GM13977 (cell line): Measurements from ENCODE around the gene TCN1.
"Not testable (repeated sequence)": the region's sequence is repeated elsewhere in the genome, so short reads cannot be mapped to it uniquely, and the experiment has no call there.

Experiments used
- DNase-seq: peaks from one replicate; pipeline ENCODE4 v3.0.0; 2012; ENCODE audit warnings: low spot score
- in situ Hi-C: fragments of 300-500 bp; cut with MboI; formaldehyde crosslinking; loops from one replicate; pipeline ENCODE4 v1.12.0; 2022; ENCODE audit warnings: low sequenced_read_pairs, low pct_unique_long_range_greater_than_20kb, mixed read lengths, inconsistent platforms; ENCODE audit not compliant: unreplicated experiment
- TF ChIP-seq, protein P1 (sequence below): IDR thresholded peaks from 2 replicates; pipeline ENCODE4 v1.5.1; 2012; ENCODE audit warnings: mild to moderate bottlenecking, control low read depth; ENCODE audit not compliant: insufficient read depth; ENCODE audit errors: extremely low read depth, missing control alignments

The TCN1 gene, protein sequence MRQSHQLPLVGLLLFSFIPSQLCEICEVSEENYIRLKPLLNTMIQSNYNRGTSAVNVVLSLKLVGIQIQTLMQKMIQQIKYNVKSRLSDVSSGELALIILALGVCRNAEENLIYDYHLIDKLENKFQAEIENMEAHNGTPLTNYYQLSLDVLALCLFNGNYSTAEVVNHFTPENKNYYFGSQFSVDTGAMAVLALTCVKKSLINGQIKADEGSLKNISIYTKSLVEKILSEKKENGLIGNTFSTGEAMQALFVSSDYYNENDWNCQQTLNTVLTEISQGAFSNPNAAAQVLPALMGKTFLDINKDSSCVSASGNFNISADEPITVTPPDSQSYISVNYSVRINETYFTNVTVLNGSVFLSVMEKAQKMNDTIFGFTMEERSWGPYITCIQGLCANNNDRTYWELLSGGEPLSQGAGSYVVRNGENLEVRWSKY

GRCh38 chr11:59866397-59866796, at the start of gene TCN1:
Gene TCN1, minus strand, starts transcription at chr11:59866487. Its CDS starts 17 bp downstream, at chr11:59866470.
- DNase-seq: no peak
- in situ Hi-C loops: no loop called here
- TF ChIP-seq, protein P1, sequence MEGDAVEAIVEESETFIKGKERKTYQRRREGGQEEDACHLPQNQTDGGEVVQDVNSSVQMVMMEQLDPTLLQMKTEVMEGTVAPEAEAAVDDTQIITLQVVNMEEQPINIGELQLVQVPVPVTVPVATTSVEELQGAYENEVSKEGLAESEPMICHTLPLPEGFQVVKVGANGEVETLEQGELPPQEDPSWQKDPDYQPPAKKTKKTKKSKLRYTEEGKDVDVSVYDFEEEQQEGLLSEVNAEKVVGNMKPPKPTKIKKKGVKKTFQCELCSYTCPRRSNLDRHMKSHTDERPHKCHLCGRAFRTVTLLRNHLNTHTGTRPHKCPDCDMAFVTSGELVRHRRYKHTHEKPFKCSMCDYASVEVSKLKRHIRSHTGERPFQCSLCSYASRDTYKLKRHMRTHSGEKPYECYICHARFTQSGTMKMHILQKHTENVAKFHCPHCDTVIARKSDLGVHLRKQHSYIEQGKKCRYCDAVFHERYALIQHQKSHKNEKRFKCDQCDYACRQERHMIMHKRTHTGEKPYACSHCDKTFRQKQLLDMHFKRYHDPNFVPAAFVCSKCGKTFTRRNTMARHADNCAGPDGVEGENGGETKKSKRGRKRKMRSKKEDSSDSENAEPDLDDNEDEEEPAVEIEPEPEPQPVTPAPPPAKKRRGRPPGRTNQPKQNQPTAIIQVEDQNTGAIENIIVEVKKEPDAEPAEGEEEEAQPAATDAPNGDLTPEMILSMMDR: no peak

DNA sequence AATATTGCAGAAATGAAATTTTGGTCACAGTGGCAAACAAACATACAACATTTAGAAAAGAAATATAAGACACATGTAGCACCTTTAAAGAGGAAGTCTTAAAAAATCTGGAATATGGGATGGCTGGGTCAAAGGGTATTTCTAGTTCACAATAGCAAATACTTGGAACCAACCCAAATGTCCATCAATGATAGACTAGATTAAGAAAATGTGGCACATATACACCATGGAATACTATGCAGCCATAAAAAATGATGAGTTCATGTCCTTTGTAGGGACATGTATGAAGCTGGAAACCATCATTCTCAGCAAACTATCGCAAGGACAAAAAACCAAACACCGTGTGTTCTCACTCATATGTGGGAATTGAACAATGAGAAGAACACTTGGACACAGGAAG, 37.3 kb upstream of the TCN1 start:
- in situ Hi-C loops, DNase-seq: not testable (repeated sequence)

DNA sequence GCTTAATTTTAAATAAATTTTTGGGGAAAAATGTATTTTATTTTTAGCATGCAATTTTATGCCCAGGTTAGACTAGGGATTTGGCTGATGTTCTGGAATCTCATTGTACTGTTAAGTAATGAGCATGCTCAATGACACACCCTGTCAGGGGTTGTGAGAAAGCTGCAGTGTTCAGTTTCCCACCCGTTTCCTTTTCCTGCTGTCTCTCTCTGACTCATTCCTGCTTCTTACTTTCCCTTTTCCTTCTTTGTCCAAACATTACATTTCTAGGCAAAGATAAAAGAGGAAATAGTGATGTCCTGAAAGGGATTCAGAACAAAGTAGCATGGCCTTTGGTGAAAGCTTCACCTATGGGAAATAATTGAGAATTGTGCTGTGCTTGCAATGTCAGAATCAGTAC, 35.0 kb upstream of the TCN1 start:
- no peak for DNase-seq
- TF ChIP-seq, protein P1: no peak
- in situ Hi-C loops: no loop called here

DNA sequence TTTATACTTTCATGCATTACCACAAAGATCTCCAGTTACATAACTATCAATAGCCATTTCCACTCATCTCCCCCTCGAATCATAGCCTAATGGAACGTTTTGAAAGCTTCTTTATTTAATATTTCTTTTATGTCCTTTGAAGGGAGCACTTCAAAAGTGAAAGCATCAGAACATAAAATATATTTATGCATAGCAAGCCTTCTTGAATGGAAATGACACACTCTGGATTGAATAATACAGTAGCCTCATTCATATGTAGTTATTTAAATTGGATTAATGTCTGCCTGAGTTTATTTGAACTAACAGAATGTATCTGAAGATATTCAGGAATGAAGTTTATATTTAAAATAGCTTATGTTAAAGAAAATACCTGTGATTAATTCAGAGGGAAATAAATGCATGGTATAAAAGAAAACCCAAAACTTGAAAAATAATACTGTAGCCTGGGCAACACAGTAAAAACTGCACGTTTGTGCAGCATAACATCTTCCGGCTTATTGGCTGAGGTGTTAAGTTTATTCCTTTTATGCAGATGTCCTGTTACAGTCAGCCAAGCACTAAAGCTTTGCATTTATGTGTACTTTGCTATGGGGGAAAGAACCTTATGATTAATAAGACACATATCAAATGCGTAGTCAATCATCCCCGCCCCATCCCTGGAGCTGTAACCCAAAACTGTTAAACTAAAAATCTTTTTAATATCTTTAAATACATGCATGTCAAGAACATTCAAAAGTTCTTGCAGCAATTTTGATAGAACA, 34.3 kb upstream of the TCN1 start:
- no peak for DNase-seq
- in situ Hi-C loops: no loop called here
- TF ChIP-seq, protein P1: no peak

DNA sequence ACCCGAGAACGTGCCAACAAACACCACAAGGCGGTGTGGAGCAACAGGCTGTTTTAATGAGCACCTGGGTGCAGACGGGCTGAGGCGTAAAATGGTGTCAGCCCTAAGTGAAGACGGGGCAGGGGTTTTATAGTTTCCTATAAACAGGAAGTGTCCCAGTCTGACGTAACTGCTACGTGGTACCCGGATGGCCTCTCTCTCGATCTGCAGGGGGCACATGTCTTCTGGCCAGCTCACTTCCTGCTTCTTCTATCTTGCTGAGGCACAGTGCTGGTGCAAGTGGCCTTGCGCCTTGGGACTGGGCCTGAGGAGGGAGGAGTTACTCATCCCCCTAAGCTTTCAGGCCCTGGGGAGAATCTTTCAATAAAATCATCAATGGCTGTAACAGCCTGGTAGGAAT, 33.2 kb upstream of the TCN1 start:
- in situ Hi-C loops: no loop called here
- no peak for DNase-seq
- TF ChIP-seq, protein P1: no peak

DNA sequence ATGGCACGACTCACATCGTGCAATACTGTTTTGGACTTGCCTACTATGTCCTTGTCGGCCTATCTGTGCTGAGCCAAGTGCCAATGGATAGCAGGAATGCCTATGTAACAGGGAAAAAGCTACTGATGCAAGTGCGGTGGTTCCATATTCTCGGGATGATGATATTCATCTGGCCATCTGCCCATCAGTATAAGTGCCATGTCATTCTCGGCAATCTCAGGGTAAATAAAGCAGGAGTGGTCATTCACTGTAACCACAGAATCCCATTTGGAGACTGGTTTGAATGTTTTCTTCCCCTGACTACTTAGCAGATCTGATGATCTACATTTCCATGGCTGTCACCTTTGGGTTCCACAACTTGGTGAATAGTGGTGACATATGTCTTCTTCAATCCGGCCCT, 32.4 kb upstream of the TCN1 start:
- TF ChIP-seq, protein P1: no peak
- DNase-seq: no peak
- in situ Hi-C loops: no loop called here

GRCh38 chr11:59898046-59898445, 31.8 kb upstream of the TCN1 start:
- TF ChIP-seq, protein P1: no peak
- DNase-seq: no peak
- in situ Hi-C loops: no loop called here
